GM19395 (cell line): ENCODE measurements around the gene MAP4K2.

Source experiments
- ATAC-seq: cut with Tn5 transposase; IDR thresholded peaks from one replicate; pipeline ENCODE4 v1.9.1; 2021; ENCODE audit warnings: mild to moderate bottlenecking, moderate library complexity; ENCODE audit not compliant: unreplicated experiment

Gene MAP4K2

GRCh38 chr11:64742889-64743590 lies 60.0 kb downstream of the MAP4K2 start:
- no peak for ATAC-seq

- no peak for ATAC-seq
These were observed 60.7 kb downstream of the MAP4K2 start for GRCh38 chr11:64742087-64742888.

GRCh38 chr11:64741375-64742086 lies 61.5 kb downstream of the MAP4K2 start:
- no peak for ATAC-seq

GRCh38 chr11:64739871-64740270 lies 63.1 kb downstream of the MAP4K2 start:
- no peak for ATAC-seq

GRCh38 chr11:64736654-64737053 lies 66.4 kb downstream of the MAP4K2 start:
- ATAC-seq, result no peak

GRCh38 chr11:64735725-64736259 lies 67.2 kb downstream of the MAP4K2 start:
- no peak for ATAC-seq
